ENCODE results near the gene ADAMTSL1.

The ADAMTSL1 gene

GRCh38 chr9:18550286-18550685 lies 76.3 kb downstream of the ADAMTSL1 start:
- Histone ChIP-seq H3K36me3 (ENCODE audit: control insufficient read depth in 2 of 2, insufficient read depth in 1 of 2, low read length in 2 of 2) (no peaks in the 10 kb centered on the region), H3K9me3 (ENCODE audit: control insufficient read depth, insufficient read depth, low read depth, low read length) (no peaks in the 10 kb centered on the region), H3K4me3 (ENCODE audit: low read depth, low read length) (no peak overlapping the region), H3K27ac (ENCODE audit: extremely low read depth, low read depth, low read length) (no peak overlapping the region), H3K4me1 (ENCODE audit: control insufficient read depth, insufficient read depth, low read length) (no peaks in the 10 kb centered on the region)
- ChIA-PET CTCF (no interaction called here), POLR2A (no interaction called here)
- no peak for TF ChIP-seq ZNF19 (tag by site-specific recombination; IDR thresholded peaks at IDR 0.05; ENCODE audit: low read depth)
- TF ChIP-seq ZNF398 (tag by site-specific recombination; IDR thresholded peaks at IDR 0.05) = no peak
- no peak for TF ChIP-seq PRDM1 (tag by site-specific recombination; IDR thresholded peaks at IDR 0.05)
- TF ChIP-seq ZNF274 (IDR thresholded peaks at IDR 0.05; ENCODE audit: low read length) = no peak
- TF ChIP-seq ZNF274 (tag by site-specific recombination; IDR thresholded peaks at IDR 0.05; ENCODE audit: borderline replicate concordance) = no peak
- TF ChIP-seq ZNF510 (tag by site-specific recombination; IDR thresholded peaks at IDR 0.05; ENCODE audit: insufficient replicate concordance) = no peak
- TF ChIP-seq ZNF571 (tag by site-specific recombination; IDR thresholded peaks at IDR 0.05) = no peak
- TF ChIP-seq MYNN (tag by site-specific recombination; IDR thresholded peaks at IDR 0.05; ENCODE audit: borderline replicate concordance) = no peak

GRCh38 chr9:18554244-18554643 lies 80.3 kb downstream of the ADAMTSL1 start:
- H3K4me3 ChIP-seq (ENCODE audit: low read depth, low read length) = no peak overlapping the region
- ChIA-PET POLR2A (no interaction called here), CTCF (no interaction called here)
- no peak overlapping the region for H3K27ac ChIP-seq (ENCODE audit: extremely low read depth, low read depth, low read length)
- no peaks in the 10 kb centered on the region for H3K36me3 ChIP-seq (ENCODE audit: control insufficient read depth in 2 of 2, insufficient read depth in 1 of 2, low read length in 2 of 2)
- H3K4me1 ChIP-seq (ENCODE audit: control insufficient read depth, insufficient read depth, low read length) = no peaks in the 10 kb centered on the region
- TF ChIP-seq ZNF629 (tag by site-specific recombination; IDR thresholded peaks at IDR 0.05) (no peak), ZNF513 (tag by site-specific recombination; IDR thresholded peaks at IDR 0.05) (no peak), ZNF24 (tag by site-specific recombination; IDR thresholded peaks at IDR 0.05) (no peak), ZNF624 (tag by site-specific recombination; IDR thresholded peaks at IDR 0.05) (no peak), ZNF2 (tag by site-specific recombination; IDR thresholded peaks at IDR 0.05) (no peak), ZNF280D (tag by site-specific recombination; IDR thresholded peaks at IDR 0.05) (no peak), ZNF521 (tag by site-specific recombination; IDR thresholded peaks at IDR 0.05) (no peak), ZNF585B (tag by site-specific recombination; IDR thresholded peaks at IDR 0.05) (no peak), ZNF785 (tag by site-specific recombination; IDR thresholded peaks at IDR 0.05) (no peak), ZSCAN5A (tag by site-specific recombination; IDR thresholded peaks at IDR 0.05) (no peak), ZNF529 (tag by site-specific recombination; IDR thresholded peaks at IDR 0.05; ENCODE audit: insufficient replicate concordance) (no peak), ZNF777 (tag by site-specific recombination; IDR thresholded peaks at IDR 0.05; ENCODE audit: borderline replicate concordance) (no peak), ZNF843 (tag by site-specific recombination; IDR thresholded peaks at IDR 0.05) (no peak), INSM2 (tag by site-specific recombination; IDR thresholded peaks at IDR 0.05) (no peak), ZNF664 (tag by site-specific recombination; IDR thresholded peaks at IDR 0.05) (no peak), ZNF792 (tag by site-specific recombination; IDR thresholded peaks at IDR 0.05) (no peak), ZNF274 (IDR thresholded peaks at IDR 0.05; ENCODE audit: low read length) (no peak), ZNF274 (tag by site-specific recombination; IDR thresholded peaks at IDR 0.05; ENCODE audit: borderline replicate concordance) (no peak)
- no peaks in the 10 kb centered on the region for H3K9me3 ChIP-seq (ENCODE audit: control insufficient read depth, insufficient read depth, low read depth, low read length)
